ENCODE data around the gene BORCS5.
A peak's percentile ranks its signal among the peaks of the same experiment; 100 is the strongest.

The BORCS5 gene

DNA sequence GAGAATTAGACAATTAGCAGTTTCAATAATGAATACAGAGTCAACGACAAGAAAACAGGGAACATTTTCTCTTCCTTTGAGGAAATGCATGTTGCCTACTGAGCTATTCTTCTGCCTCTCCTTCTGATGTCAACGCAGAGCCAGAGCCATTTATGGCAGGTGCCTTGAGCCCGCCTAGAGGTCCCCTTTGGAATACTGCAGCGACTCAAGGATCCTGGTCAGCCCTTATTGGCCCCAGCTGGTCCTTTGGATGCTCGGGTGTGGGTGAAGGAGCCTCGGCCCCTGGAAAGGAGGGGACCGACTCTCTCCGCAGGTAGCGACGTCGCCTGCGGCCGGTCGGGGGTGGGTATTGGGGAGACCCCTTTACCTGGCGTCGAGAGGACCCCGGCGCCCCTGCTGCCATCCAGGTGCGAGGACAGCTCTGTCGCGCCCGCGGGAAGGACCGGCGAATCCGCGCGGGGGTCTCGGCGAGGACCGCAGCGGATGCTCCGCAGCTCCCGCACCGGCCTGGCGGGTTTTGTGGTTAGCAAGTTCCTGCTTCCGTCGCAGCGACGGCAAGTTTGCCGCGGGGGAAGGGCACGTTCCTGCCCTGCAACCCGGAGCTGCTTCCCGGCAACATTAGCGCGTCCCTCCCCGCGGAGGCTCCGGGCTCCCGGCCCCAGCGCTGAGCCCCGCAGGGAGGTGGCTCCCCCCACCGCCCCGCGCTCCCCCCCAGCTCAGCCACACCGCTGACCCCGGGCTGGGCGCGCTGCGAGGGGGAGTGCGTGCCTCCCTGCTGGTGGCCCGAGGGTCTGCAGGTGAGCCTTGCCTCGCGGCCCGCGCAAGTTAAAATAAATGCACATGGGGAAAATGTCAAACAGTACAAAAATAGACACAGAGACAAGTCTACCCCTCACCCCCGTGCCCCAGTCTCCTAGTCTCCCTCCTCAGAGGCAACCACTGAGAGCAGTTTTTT lies 6.9 kb upstream of the BORCS5 start, which contains the start of gene MANSC1:
Gene MANSC1 (minus strand): TSS at position 532 of the 955 bp plus-strand sequence. CDS start 6,928 bp downstream, outside the sequence.
- TF ChIP-seq, protein P1, sequence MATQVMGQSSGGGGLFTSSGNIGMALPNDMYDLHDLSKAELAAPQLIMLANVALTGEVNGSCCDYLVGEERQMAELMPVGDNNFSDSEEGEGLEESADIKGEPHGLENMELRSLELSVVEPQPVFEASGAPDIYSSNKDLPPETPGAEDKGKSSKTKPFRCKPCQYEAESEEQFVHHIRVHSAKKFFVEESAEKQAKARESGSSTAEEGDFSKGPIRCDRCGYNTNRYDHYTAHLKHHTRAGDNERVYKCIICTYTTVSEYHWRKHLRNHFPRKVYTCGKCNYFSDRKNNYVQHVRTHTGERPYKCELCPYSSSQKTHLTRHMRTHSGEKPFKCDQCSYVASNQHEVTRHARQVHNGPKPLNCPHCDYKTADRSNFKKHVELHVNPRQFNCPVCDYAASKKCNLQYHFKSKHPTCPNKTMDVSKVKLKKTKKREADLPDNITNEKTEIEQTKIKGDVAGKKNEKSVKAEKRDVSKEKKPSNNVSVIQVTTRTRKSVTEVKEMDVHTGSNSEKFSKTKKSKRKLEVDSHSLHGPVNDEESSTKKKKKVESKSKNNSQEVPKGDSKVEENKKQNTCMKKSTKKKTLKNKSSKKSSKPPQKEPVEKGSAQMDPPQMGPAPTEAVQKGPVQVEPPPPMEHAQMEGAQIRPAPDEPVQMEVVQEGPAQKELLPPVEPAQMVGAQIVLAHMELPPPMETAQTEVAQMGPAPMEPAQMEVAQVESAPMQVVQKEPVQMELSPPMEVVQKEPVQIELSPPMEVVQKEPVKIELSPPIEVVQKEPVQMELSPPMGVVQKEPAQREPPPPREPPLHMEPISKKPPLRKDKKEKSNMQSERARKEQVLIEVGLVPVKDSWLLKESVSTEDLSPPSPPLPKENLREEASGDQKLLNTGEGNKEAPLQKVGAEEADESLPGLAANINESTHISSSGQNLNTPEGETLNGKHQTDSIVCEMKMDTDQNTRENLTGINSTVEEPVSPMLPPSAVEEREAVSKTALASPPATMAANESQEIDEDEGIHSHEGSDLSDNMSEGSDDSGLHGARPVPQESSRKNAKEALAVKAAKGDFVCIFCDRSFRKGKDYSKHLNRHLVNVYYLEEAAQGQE (IDR thresholded peaks at IDR 0.05; ENCODE audit: insufficient read depth in 1 of 2, low read depth in 2 of 2, low read length in 2 of 2) = no peak
- TF ChIP-seq TAF1 (IDR thresholded peaks at IDR 0.05; ENCODE audit: borderline replicate concordance, insufficient read depth, low read length) (no peak), POLR2AphosphoS5 (IDR thresholded peaks at IDR 0.05; ENCODE audit: low read depth, low read length) (no peak), FOXP2 (optimal IDR thresholded peaks at IDR 0.05; ENCODE audit: borderline replicate concordance, extremely low read depth, extremely low read length, insufficient read depth) (peak; percentile 52), SIN3A (IDR thresholded peaks at IDR 0.05; ENCODE audit: borderline replicate concordance, insufficient read depth, low read length) (no peak)

DNA sequence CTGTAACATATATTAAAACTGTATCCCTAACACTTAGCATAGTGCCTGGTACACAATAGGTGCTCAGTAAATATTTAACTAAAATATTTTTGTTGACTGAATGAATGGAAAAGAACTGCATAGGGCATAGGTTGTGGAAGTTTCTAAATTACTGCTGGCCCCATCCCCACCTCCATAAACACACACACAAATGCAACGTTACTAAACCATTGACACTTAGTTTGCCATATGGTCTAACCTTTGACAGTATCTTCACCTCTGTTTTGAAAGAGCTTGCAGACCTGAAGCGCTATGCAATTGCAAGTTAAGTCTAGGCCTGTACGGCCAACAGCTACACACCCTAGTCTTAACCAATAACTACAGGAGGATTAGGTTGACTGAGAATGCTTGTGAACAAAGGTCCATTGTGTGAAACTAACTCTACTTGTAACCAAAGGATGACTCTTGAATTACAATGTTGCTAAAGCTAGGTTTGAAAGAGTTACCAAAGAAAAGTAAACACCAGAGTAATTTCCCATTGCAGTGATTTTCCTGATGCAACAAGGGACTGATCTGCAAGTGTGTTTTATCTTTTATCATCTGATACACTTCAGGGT lies 5.9 kb upstream of the BORCS5 start:
- TF ChIP-seq SIN3A (IDR thresholded peaks at IDR 0.05; ENCODE audit: borderline replicate concordance, insufficient read depth, low read length) (no peak), POLR2AphosphoS5 (IDR thresholded peaks at IDR 0.05; ENCODE audit: low read depth, low read length) (no peak), FOXP2 (optimal IDR thresholded peaks at IDR 0.05; ENCODE audit: borderline replicate concordance, extremely low read depth, extremely low read length, insufficient read depth) (no peak), TAF1 (IDR thresholded peaks at IDR 0.05; ENCODE audit: borderline replicate concordance, insufficient read depth, low read length) (no peak)
- TF ChIP-seq, protein P1 (IDR thresholded peaks at IDR 0.05; ENCODE audit: insufficient read depth in 1 of 2, low read depth in 2 of 2, low read length in 2 of 2) = no peak

DNA sequence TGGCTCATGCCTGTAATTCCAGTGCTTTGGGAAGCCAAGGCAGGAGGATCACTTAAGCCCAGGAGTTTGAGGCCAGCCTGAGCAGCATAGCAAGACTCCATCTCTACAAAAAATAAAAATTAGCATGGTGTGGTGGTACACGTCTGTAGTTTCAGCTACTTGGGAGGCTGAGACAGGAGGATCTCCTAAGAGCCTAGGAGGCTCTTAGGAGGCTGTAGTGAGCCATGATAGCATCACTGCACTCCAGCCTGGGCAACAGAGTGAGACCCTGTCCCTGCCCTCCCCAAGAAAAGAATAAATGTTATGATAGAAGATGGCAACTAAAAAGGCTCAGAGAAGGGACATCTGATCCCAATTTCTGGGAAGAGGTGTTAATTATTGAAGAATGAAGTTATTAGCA lies 3.6 kb upstream of the BORCS5 start:
- no peak for TF ChIP-seq FOXP2 (optimal IDR thresholded peaks at IDR 0.05; ENCODE audit: borderline replicate concordance, extremely low read depth, extremely low read length, insufficient read depth)
- TF ChIP-seq, protein P1 (IDR thresholded peaks at IDR 0.05; ENCODE audit: insufficient read depth in 1 of 2, low read depth in 2 of 2, low read length in 2 of 2) = no peak
- no peak for TF ChIP-seq POLR2AphosphoS5 (IDR thresholded peaks at IDR 0.05; ENCODE audit: low read depth, low read length)
- no peak for TF ChIP-seq TAF1 (IDR thresholded peaks at IDR 0.05; ENCODE audit: borderline replicate concordance, insufficient read depth, low read length)
- TF ChIP-seq SIN3A (IDR thresholded peaks at IDR 0.05; ENCODE audit: borderline replicate concordance, insufficient read depth, low read length) = no peak

DNA sequence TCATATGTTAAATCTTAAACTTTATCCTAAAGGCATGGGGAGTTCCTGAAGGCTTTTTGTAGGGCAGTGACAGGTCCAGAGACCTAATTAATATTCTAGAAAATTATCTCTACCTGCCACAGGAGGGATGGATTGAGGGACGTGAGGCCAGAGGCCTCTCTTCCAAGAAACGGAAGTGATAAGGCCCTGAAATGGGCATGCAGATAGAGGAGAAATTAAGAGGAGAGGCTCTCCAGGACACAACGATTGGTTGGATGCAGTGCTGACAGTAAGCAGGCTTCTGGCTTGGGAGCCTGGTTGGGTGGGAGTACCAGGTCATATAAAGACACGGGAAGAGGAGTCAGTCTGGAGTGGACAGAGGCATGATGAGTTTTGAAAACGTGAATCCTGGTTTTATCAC lies 3.1 kb upstream of the BORCS5 start:
- TF ChIP-seq, protein P1 (IDR thresholded peaks at IDR 0.05; ENCODE audit: insufficient read depth in 1 of 2, low read depth in 2 of 2, low read length in 2 of 2) = no peak
- no peak for TF ChIP-seq TAF1 (IDR thresholded peaks at IDR 0.05; ENCODE audit: borderline replicate concordance, insufficient read depth, low read length)
- no peak for TF ChIP-seq POLR2AphosphoS5 (IDR thresholded peaks at IDR 0.05; ENCODE audit: low read depth, low read length)

All from PFSK-1 (cell line).